HFFc6 (cell line): Measurements from ENCODE around the gene SPSB3. TPM values are rescaled to one million over a fixed set of nuclear protein-coding genes. Genes with fewer than 3 reads are reported as not detected.

Experiments used
- DNase-seq: peaks from one replicate; pipeline ENCODE4 v3.0.0-alpha.2; 2018
- H3K27ac Mint-ChIP-seq: 2 replicates; pipeline ENCODE4 v1.8.0; 2020; ENCODE audit warnings: mild to moderate bottlenecking, mixed read lengths
- H3K27me3 Mint-ChIP-seq: 2 replicates; pipeline ENCODE4 v1.8.0; 2021; ENCODE audit warnings: mild to moderate bottlenecking, moderate library complexity, mixed read lengths; ENCODE audit not compliant: insufficient read depth
- H3K36me3 Mint-ChIP-seq: 2 replicates; pipeline ENCODE4 v1.8.0; 2021; ENCODE audit warnings: low read depth, mixed read lengths
- H3K4me1 Mint-ChIP-seq: 2 replicates; pipeline ENCODE4 v1.8.0; 2020; ENCODE audit warnings: low read depth, mixed read lengths
- H3K4me3 Mint-ChIP-seq: 2 replicates; pipeline ENCODE4 v1.8.0; 2020; ENCODE audit warnings: mild to moderate bottlenecking, moderate library complexity, mixed read lengths
- H3K9me3 Mint-ChIP-seq: 2 replicates; pipeline ENCODE4 v1.8.0; 2020; ENCODE audit warnings: mild to moderate bottlenecking, mixed read lengths
- CTCF ChIP-seq: fragments of 200-600 bp; sonication (generic); IDR thresholded peaks from 2 replicates; pipeline ENCODE4 v1.5.0; 2021; ENCODE audit warnings: antibody characterized with exemption, mild to moderate bottlenecking
- total RNA-seq, 6 experiments: library from RNA; stranded (reverse); fragmentation: NEBNext Ultra II Directional; extraction: Animal tissue kit (Norgen Biotek cat#: 25700); gene quantifications; 2 replicates in 1 of 6; 3 replicates in 5 of 6; pipeline ENCODE4 v1.2.3, GENCODE V29; 2021

SPSB3 gene
- total RNA-seq, 6 experiments from 2014 or later, result 12.3 to 15.8 (median 13.9) TPM

GRCh38 chr16:1826691-1827573 is 44.6 kb upstream of the SPSB3 start, which contains the start of the genes FAHD1 and HAGH:
TSS of gene FAHD1 (plus strand) at chr16:1827206. CDS start at chr16:1827239, 33 bp downstream.
TSS of gene HAGH (minus strand) at chr16:1826825. CDS start at chr16:1826787, 38 bp downstream.
- H3K27ac Mint-ChIP-seq, result peak within 1 kb of the TSS; percentile 88
- TF ChIP-seq CTCF, result no peak
- peak within 1 kb of the TSS; percentile 97 for H3K4me3 Mint-ChIP-seq
- peaks cover 33% of the 10 kb centered on the region for H3K4me1 Mint-ChIP-seq
- peak; percentile 92 for DNase-seq
- peaks cover 3% of the 10 kb centered on the region; the same call in 1 of the 2 replicates for H3K27me3 Mint-ChIP-seq
- H3K36me3 Mint-ChIP-seq, result peaks cover 6% of the 10 kb centered on the region
- H3K9me3 Mint-ChIP-seq, result no peaks in the 10 kb centered on the region

DNA sequence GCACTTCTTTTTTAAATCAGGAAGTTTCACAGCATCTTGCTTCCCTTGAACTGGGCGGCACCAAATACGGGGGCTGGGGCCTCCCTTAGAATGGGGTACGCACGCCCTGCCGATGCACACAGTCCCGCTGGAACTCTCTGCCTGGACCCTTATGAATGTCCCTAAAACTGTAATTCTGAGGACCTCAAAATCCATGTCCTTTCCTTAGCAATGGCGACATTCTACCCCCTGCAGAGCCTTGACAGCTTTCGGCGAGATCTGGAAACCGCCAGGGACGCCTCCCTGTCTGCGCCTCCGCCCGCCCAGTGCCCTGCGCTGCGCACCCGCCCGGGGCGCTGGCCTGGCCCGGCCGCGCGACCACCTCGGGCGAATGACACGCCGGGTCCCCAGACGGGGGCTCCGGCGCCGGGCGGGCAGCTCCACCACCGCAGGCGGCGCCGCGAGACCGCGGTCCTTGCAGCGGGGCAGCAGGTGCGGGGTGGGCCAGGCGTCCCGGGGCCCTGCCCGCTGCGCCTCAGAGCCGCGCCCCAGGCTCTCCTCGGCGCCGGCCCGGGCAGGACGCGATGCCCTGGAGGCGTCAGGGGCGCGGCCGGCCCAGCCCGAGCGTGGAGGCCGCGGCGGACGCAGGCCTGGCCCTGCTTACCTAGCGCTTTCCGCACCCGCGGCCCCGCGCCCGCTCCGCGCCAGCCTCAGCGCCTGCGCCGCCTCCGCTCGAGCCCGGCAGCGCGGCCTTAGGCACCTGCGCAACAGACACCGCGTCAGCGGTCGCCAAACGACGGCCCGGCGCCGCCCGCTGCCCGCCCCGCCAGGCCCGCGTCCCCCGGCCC is 43.7 kb upstream of the SPSB3 start:
- Mint-ChIP-seq H3K9me3 (no peaks in the 10 kb centered on the region), H3K4me3 (peak overlapping the region; percentile 81), H3K36me3 (peaks cover 6% of the 10 kb centered on the region), H3K27me3 (peaks cover 3% of the 10 kb centered on the region; the same call in 1 of the 2 replicates), H3K27ac (no peak overlapping the region), H3K4me1 (peaks cover 33% of the 10 kb centered on the region)
- peak; percentile 6 for DNase-seq
- peak; percentile 11; the same call in 1 of the 2 replicates for TF ChIP-seq CTCF

- H3K36me3 Mint-ChIP-seq, result peaks cover 6% of the 10 kb centered on the region
- no peak for TF ChIP-seq CTCF
- H3K4me1 Mint-ChIP-seq, result peaks cover 33% of the 10 kb centered on the region
- H3K27ac Mint-ChIP-seq, result no peak overlapping the region
- no peak for DNase-seq
- H3K27me3 Mint-ChIP-seq, result peaks cover 3% of the 10 kb centered on the region; the same call in 1 of the 2 replicates
- no peaks in the 10 kb centered on the region for H3K9me3 Mint-ChIP-seq
- H3K4me3 Mint-ChIP-seq, result peak overlapping the region; percentile 81
Measured at GRCh38 chr16:1825381-1825863, 43.1 kb upstream of the SPSB3 start.

- H3K27me3 Mint-ChIP-seq, result peaks cover 3% of the 10 kb centered on the region; the same call in 1 of the 2 replicates
- peak; percentile 60 for TF ChIP-seq CTCF
- H3K4me3 Mint-ChIP-seq, result no peak overlapping the region
- peaks cover 6% of the 10 kb centered on the region for H3K36me3 Mint-ChIP-seq
- peaks cover 26% of the 10 kb centered on the region for H3K4me1 Mint-ChIP-seq
- no peaks in the 10 kb centered on the region for H3K9me3 Mint-ChIP-seq
- no peak overlapping the region for H3K27ac Mint-ChIP-seq
- peak; percentile 64 for DNase-seq
Measured at GRCh38 chr16:1823821-1824220, 41.5 kb upstream of the SPSB3 start.

DNA sequence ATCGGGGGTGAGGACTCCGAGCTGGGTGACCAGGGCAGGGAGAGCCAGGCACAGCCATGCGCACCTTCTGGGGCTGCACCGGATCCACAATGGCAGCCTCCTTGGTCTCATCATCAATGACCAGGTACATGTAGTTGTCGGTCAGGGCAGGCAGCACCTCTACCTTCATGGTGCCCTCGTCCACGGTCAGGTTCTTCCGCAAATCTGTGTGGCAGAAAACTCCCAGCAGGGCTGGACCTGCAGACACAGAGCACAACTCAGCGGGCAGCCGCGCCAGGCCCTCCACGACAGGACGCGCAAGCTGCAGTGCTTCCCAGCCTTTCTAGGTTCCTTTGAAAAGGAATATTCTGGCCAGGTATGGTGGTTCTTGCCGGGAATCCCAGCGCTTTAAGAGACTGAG is 40.4 kb upstream of the SPSB3 start:
- no peak for DNase-seq
- Mint-ChIP-seq H3K36me3 (peaks cover 6% of the 10 kb centered on the region), H3K4me1 (peaks cover 18% of the 10 kb centered on the region), H3K4me3 (no peak overlapping the region), H3K27ac (no peak overlapping the region), H3K9me3 (no peaks in the 10 kb centered on the region), H3K27me3 (peaks cover 3% of the 10 kb centered on the region; the same call in 1 of the 2 replicates)
- no peak for TF ChIP-seq CTCF
